Measurements from ENCODE around the gene ARMC7. TPM values are rescaled to one million over a fixed set of nuclear protein-coding genes. Genes with fewer than 3 reads are reported as not detected.

The ARMC7 gene
- total and polyA plus RNA-seq, 10 of the 15 experiments (the other 5 are each of a cell fraction or from before 2014, with no cell fraction given) = 1.5 to 19.8 (median 6.3) TPM

GRCh38 chr17:75078284-75079022 is 31.3 kb upstream of the ARMC7 start (continued):
- TF ChIP-seq RCOR1 (conservative IDR thresholded peaks at IDR 0.05; ENCODE audit: low read depth, low read length) (no peak; the same call in 1 of the 2 replicates), MYB (IDR thresholded peaks at IDR 0.05; ENCODE audit: borderline replicate concordance, low read depth, low read length) (no peak), USF1 (IDR thresholded peaks at IDR 0.05; ENCODE audit: borderline replicate concordance, extremely low read length, insufficient read depth, low read depth, low read length) (no peak), CREB1 (IDR thresholded peaks at IDR 0.05; ENCODE audit: low read depth) (no peak), BRCA1 (IDR thresholded peaks at IDR 0.05; ENCODE audit: low read depth, low read length) (no peak), KLF5 (IDR thresholded peaks at IDR 0.05; ENCODE audit: partially characterized antibody) (no peak), STAT1 (conservative IDR thresholded peaks at IDR 0.05) (no peak), PML (IDR thresholded peaks at IDR 0.05; ENCODE audit: low read length) (no peak), RELA (IDR thresholded peaks at IDR 0.05; ENCODE audit: borderline replicate concordance, partially characterized antibody) (no peak), ASH2L (IDR thresholded peaks at IDR 0.05; ENCODE audit: borderline replicate concordance, low read depth) (no peak), ELK1 (IDR thresholded peaks at IDR 0.05; ENCODE audit: low read depth, low read length) (no peak), BACH1 (IDR thresholded peaks at IDR 0.05; ENCODE audit: borderline replicate concordance) (no peak; the same call in none of the 2 replicates), CTCF (IDR thresholded peaks at IDR 0.05 in 2 of 3, conservative IDR thresholded peaks at IDR 0.05 in 1 of 3; ENCODE audit: control insufficient read depth in 2 of 3, extremely low read depth in 1 of 3, insufficient read depth in 1 of 3, low read depth in 3 of 3, low read length in 3 of 3) (no peak), POLR2A (IDR thresholded peaks at IDR 0.05; ENCODE audit: low read depth, low read length) (no peak), NFYB (IDR thresholded peaks at IDR 0.05; ENCODE audit: insufficient read depth, low read depth, low read length) (no peak), NFXL1 (IDR thresholded peaks at IDR 0.05; ENCODE audit: borderline replicate concordance) (no peak)
- TF ChIP-seq, protein P1, sequence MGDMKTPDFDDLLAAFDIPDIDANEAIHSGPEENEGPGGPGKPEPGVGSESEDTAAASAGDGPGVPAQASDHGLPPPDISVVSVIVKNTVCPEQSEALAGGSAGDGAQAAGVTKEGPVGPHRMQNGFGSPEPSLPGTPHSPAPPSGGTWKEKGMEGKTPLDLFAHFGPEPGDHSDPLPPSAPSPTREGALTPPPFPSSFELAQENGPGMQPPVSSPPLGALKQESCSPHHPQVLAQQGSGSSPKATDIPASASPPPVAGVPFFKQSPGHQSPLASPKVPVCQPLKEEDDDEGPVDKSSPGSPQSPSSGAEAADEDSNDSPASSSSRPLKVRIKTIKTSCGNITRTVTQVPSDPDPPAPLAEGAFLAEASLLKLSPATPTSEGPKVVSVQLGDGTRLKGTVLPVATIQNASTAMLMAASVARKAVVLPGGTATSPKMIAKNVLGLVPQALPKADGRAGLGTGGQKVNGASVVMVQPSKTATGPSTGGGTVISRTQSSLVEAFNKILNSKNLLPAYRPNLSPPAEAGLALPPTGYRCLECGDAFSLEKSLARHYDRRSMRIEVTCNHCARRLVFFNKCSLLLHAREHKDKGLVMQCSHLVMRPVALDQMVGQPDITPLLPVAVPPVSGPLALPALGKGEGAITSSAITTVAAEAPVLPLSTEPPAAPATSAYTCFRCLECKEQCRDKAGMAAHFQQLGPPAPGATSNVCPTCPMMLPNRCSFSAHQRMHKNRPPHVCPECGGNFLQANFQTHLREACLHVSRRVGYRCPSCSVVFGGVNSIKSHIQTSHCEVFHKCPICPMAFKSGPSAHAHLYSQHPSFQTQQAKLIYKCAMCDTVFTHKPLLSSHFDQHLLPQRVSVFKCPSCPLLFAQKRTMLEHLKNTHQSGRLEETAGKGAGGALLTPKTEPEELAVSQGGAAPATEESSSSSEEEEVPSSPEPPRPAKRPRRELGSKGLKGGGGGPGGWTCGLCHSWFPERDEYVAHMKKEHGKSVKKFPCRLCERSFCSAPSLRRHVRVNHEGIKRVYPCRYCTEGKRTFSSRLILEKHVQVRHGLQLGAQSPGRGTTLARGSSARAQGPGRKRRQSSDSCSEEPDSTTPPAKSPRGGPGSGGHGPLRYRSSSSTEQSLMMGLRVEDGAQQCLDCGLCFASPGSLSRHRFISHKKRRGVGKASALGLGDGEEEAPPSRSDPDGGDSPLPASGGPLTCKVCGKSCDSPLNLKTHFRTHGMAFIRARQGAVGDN (IDR thresholded peaks at IDR 0.05) = peak; percentile 20; the same call in 1 of the 2 replicates
- TF ChIP-seq, protein P2, sequence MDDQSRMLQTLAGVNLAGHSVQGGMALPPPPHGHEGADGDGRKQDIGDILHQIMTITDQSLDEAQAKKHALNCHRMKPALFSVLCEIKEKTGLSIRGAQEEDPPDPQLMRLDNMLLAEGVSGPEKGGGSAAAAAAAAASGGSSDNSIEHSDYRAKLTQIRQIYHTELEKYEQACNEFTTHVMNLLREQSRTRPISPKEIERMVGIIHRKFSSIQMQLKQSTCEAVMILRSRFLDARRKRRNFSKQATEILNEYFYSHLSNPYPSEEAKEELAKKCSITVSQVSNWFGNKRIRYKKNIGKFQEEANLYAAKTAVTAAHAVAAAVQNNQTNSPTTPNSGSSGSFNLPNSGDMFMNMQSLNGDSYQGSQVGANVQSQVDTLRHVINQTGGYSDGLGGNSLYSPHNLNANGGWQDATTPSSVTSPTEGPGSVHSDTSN (IDR thresholded peaks at IDR 0.05; ENCODE audit: insufficient replicate concordance, low read depth, low read length) = no peak
- TF ChIP-seq, protein P3, sequence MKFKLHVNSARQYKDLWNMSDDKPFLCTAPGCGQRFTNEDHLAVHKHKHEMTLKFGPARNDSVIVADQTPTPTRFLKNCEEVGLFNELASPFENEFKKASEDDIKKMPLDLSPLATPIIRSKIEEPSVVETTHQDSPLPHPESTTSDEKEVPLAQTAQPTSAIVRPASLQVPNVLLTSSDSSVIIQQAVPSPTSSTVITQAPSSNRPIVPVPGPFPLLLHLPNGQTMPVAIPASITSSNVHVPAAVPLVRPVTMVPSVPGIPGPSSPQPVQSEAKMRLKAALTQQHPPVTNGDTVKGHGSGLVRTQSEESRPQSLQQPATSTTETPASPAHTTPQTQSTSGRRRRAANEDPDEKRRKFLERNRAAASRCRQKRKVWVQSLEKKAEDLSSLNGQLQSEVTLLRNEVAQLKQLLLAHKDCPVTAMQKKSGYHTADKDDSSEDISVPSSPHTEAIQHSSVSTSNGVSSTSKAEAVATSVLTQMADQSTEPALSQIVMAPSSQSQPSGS (IDR thresholded peaks at IDR 0.05; ENCODE audit: low read length) = no peak

Measured in GM12878 (cell line).